Stimulated activated CD8-positive, alpha-beta memory T cell treated with anti-CD3 and anti-CD28 coated beads, Interleukin-12 subunit alpha, Interleukin-12 subunit beta, amount 100 ng/mL, for 4 hours (primary cell): Measurements from ENCODE around the gene TSPAN9.
A peak's percentile ranks its signal among the peaks of the same experiment; 100 is the strongest.

Source experiments
- DNase-seq: peaks from one replicate; pipeline ENCODE4 v3.0.0-alpha.2; 2020; ENCODE audit warnings: low read depth

Gene TSPAN9

GRCh38 chr12:3187846-3188770, 110.9 kb downstream of the TSPAN9 start:
- no peak for DNase-seq

GRCh38 chr12:3189282-3189681, 112.1 kb downstream of the TSPAN9 start:
- DNase-seq: no peak

GRCh38 chr12:3190101-3190500, 112.9 kb downstream of the TSPAN9 start:
- DNase-seq: no peak

- no peak for DNase-seq
Observed at GRCh38 chr12:3191450-3191849, 114.3 kb downstream of the TSPAN9 start.

GRCh38 chr12:3192221-3192620, 115.0 kb downstream of the TSPAN9 start:
- DNase-seq: no peak

GRCh38 chr12:3193131-3193530, 116.0 kb downstream of the TSPAN9 start:
- DNase-seq: no peak

- no peak for DNase-seq
Observed at GRCh38 chr12:3193755-3194154, 116.6 kb downstream of the TSPAN9 start.

- DNase-seq: no peak
Observed at GRCh38 chr12:3195337-3195736, 118.2 kb downstream of the TSPAN9 start.

- no peak for DNase-seq
Observed at GRCh38 chr12:3195859-3196483, 118.8 kb downstream of the TSPAN9 start.

GRCh38 chr12:3196488-3196887, 119.3 kb downstream of the TSPAN9 start:
- no peak for DNase-seq

GRCh38 chr12:3197131-3197818, 120.1 kb downstream of the TSPAN9 start:
- DNase-seq: no peak

- DNase-seq: no peak
Observed at GRCh38 chr12:3199551-3200031, 122.4 kb downstream of the TSPAN9 start.

GRCh38 chr12:3200032-3200617, 122.9 kb downstream of the TSPAN9 start:
- no peak for DNase-seq

GRCh38 chr12:3200814-3201233, 123.6 kb downstream of the TSPAN9 start:
- DNase-seq: no peak

GRCh38 chr12:3201339-3202051, 124.3 kb downstream of the TSPAN9 start:
- DNase-seq: no peak

- DNase-seq: no peak
Observed at GRCh38 chr12:3202096-3202495, 124.9 kb downstream of the TSPAN9 start.

GRCh38 chr12:3202734-3203446, 125.7 kb downstream of the TSPAN9 start:
- DNase-seq: peak; percentile 13

GRCh38 chr12:3203713-3204112, 126.5 kb downstream of the TSPAN9 start:
- DNase-seq: no peak

GRCh38 chr12:3204143-3204542, 127.0 kb downstream of the TSPAN9 start:
- DNase-seq: no peak

- no peak for DNase-seq
Observed at GRCh38 chr12:3204730-3205531, 127.8 kb downstream of the TSPAN9 start.
